GM12874 (cell line): ENCODE results near the gene STK40.

Experiments used
- CTCF ChIP-seq: IDR thresholded peaks from 2 replicates; pipeline ENCODE4 v1.5.1; 2011; ENCODE audit warnings: low read depth, mild to moderate bottlenecking, control low read depth, low read length, moderate library complexity; ENCODE audit not compliant: insufficient read depth

The STK40 gene

DNA sequence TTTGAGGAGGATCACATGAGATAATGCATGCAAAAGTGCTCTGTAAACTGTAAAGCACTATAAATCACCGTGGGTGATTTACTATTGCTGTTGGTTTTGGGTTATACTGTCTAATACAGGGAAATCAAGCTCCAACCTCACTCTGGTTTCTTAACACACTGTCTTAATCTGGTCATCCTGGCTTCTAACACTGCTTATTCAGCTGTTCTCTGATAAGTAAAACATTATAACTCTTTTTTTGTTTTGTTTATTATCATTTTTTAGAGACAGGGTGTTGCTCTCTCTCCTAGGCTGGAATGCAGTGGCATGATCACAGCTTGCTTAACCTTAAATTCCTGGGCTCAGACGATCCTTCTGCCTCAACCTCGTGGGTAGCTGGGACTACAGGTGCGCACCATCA, 33.8 kb upstream of the STK40 start:
- no peak for TF ChIP-seq CTCF

- TF ChIP-seq CTCF: no peak
Measured at GRCh38 chr1:36419140-36419539, 33.4 kb upstream of the STK40 start.

DNA sequence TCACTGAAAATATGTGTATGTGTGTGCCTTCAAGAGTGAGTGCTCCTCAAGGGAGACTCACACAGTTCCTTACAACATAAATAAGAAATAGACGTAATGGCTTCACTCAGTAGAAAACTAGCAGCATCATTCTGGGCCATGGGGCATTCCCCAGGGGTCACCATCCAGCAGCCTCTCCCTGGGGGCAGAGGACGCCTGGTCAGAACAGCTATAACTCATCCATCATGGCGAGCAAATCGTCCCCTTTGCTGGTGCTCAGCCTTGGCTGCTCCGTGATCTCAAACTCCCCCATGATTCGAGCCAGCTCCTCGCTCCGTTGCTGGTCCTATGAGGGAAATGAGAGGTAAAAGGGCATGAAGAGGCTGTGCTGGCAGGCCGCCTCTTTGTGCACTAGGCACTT, 32.2 kb upstream of the STK40 start:
- no peak for TF ChIP-seq CTCF

GRCh38 chr1:36415661-36416326, 30.1 kb upstream of the STK40 start:
- TF ChIP-seq CTCF: no peak

DNA sequence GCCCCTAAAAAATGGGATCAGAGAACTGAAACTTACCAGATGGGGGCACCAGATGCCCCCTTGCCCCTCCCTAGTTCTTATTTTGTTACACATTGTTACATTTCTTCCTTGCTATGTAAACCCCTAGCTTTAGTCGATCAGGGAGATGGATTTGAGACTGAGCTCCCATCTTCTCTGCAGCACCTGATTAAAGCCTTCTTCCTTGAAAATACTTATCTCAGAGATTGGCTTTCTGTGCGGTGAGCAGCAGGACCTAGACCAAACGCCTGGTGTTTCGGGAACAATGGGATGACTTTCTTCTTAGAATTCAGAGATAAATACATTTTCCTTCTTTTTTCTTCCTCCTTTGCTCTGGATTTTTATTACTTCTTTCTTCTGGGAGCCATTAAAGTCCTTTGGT, 28.7 kb upstream of the STK40 start:
- no peak for TF ChIP-seq CTCF

GRCh38 chr1:36411674-36412648, 26.2 kb upstream of the STK40 start:
- no peak for TF ChIP-seq CTCF

DNA sequence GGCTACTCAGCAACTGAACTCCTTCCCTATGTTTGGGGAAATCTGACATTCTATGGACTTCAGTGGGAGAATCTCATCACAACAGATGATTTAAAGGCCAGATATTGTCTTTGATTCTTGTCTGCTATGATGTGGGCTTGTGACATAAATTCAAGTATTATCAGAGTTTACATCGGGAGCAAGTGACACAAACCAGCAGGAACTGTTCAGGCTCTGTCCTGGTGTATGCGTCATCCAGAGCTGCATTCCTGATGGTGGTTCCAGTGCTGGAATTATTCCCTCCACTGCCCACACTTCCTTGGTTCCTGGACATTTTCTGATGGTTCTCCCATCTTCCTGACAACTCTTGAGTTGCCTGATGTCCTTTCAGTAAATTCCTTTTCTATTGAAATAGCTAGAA, 22.8 kb upstream of the STK40 start:
- TF ChIP-seq CTCF: no peak
